SU-DHL-6 (cell line): Measurements from ENCODE around the gene SMOC2.

Source experiments
- CTCF ChIP-seq: fragments of 200-600 bp; sonication (generic); IDR thresholded peaks from one replicate; pipeline ENCODE4 v1.5.1; 2017; ENCODE audit warnings: antibody characterized with exemption, mild to moderate bottlenecking, low read length, moderate library complexity; ENCODE audit not compliant: insufficient read depth, poor library complexity, severe bottlenecking
- EZH2phosphoT487 ChIP-seq: fragments of 200-600 bp; sonication (generic), shearing (Covaris generic); conservative IDR thresholded peaks from 2 replicates; pipeline ENCODE4 v1.6.1; 2018; ENCODE audit warnings: mild to moderate bottlenecking, antibody characterized with exemption, low read length, moderate library complexity, mixed read lengths

- TF ChIP-seq CTCF (no peak), EZH2phosphoT487 (no peak)
Observed at GRCh38 chr6:168500519-168500918, 59.5 kb downstream of the SMOC2 start.
